DLD1 (cell line): Measurements from ENCODE around the gene ADNP.
"Not testable (repeated sequence)": the region's sequence is repeated elsewhere in the genome, so short reads cannot be mapped to it uniquely, and the experiment has no call there.

Source experiments
- in situ Hi-C: cut with HindIII; loops from 2 replicates; pipeline ENCODE4 v1.10.0; 2017; ENCODE audit warnings: low sequenced_read_pairs

Gene ADNP

DNA sequence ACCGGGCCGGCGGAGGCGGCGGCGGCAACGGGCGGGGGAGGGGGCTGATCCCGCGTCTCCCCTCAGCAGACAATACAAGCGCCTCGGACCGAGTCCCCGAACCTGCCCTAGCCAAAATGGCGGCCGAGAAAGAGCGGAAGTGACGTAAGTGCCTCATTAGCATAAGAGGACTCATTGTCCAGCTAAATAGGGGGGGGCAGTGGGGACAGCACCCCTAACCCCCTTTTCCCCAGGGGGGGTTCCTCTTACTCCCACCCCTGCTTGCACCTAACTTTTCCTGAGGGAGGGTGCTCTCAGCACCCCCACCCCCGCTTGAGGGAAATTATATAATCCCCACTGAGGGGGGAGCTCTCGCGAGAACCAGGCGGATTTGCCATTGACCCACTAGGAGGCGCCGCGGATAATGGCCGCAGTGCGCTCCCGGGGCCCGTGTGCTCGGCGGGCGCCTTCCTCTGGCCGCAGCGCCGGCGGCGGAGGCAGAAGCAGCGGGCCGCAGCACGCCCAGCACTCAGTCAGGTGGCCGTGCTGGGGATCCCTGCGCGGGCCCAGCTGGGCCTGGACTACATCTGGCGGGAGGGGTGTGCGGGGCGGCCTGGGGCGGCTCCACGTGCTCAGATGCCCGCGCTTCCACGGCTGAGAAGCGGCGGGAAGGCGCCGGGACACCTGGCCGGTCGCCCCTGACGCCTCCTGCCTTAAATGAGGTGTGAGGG, at the start of gene ADNP:
ADNP (minus strand) TSS at position 132 of the 710 bp plus-strand sequence. CDS start 27,441 bp downstream, outside the sequence.
- in situ Hi-C loops, result no loop called here

DNA sequence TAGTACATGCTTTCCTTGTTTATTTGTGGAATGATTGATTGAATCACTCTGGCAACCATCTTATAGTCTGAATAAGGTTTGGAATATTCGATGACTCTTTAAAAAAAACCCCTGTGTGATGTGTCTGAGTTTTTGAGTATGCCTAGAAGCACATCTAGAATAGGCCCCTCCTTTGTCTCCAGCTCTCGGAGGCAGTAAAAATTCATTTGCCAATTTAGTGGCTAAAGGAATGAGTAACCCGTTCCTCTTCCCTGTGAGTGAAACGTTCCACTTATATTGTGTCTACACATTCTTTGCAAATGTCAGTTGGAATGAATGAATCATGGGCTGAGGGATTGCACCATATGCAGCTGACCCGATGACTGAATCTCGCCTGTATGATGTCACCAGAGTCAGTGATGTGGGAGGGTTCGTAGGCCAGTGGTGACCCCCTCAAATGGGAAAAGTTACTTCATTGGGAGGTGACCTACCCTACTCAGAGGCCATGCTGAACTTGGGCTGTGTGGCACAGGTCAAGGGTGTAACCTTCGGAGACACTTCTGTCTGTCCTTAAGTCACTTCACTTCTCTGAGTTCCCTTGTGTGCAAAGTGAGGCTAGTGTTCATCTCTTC, 48.9 kb upstream of the ADNP start:
- in situ Hi-C loops, result no loop called here

DNA sequence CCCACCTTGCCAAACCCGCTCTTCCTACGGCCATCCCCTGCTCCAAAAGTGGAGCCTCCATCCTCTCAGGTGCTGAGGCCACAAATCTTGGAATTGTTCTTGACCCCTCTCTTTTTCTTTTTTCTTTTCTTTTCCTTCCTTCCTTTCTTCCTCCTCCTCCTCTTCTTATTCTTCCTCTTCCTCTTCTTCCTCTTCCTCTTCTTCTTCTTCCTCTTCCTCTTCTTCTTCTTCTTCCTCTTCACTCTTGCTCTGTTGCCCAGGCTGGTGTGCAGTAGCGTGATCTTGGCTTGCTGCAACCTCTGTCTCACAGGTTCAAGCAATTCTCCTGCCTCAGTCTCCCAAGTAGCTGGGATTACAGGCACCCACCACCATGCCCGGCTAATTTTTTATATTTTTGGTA, 47.3 kb upstream of the ADNP start:
- in situ Hi-C loops, result not testable (repeated sequence)

DNA sequence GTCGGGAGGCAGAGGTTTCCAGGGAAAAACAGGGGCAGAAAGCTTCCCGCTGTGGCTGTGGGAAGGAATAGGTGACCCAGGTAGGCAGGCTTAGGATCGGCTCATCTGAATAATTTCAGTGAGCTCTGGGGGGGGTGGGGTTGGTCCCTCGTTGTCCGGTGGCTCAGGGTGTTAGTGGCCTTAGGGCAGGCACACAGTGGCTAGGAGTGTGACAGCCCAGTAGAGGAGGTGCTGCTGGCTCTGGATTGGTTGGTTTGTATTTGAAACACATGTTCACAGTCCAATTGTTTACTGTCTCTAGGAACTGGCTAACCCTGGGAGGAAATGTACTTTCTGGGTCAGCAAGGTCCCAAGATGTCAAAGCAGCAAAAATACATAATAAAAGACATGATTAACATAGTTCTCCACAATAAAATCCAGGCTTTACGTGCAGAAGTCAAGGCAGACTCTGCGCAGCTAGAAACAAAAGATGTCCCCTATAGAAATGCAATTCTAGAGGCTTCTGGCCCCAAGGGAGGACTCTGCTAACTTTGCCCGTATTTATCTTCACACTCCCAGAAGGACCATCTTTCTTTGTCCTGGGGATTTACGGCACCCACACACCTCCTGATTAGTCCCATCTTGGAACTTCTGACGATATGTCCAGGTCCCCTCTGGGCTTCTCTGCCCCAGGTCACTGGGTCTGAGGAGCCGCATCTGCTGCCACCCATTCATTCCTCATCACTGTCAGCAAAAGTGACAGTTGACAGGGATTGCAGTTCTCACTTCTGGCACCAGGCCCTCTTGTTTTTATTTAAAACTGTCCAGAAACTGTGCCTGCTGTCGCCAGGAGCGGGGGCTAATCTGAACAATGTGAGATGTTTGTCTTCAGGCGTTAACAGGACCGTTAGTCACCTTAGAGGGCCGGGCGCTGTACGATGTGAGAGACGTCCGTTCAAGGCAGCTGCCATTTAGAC, 46.1 kb upstream of the ADNP start:
- in situ Hi-C loops, result no loop called here

DNA sequence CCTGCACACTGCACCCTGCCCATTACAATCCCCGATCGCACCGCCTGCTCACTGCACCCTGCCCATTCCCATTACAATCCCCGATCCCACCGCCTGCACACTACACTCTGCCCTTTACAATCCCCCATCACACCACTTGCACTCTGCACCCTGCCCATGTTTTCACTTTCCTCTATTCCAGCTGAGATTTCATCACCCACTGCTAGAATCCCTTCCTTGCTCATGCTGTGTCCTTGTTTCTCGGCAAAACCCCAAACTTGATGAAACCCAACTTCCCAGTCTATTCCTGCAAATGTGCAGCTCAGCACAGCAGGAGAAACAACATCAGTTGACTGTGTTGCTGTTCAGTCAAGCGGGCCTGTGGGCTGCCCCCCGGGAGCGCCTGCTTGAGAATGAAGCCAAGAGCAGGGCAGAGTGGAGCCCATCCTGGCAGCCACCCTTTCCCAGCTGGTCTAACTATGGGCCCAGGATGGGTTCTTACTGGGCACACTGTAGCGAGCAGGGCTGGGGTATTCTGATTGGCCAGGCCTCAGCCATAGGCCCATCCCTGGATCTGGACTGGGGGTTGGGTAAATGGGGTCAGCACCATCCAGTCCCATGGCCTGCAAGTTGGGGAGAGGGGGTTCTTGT, 44.6 kb upstream of the ADNP start:
- in situ Hi-C loops, result no loop called here

DNA sequence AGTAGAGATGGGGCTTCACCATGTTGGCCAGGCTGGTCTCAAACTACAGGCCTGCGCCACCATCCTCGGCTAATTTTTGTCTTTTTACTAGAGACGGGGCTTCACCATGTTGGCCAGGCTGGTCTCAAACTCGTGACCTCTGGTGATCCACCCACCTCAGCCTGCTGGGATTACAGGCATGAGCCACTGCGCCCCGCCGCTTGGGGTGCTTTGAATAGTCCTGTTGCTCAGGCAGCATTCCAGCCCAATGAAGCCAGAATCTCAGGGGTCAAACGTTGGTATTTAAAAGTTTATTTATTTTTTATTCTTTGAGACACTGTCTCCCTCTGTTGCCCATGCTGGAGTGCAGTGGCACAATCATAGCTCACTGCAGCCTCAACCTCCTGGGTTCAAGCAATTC, 38.7 kb upstream of the ADNP start:
- in situ Hi-C loops, result no loop called here

DNA sequence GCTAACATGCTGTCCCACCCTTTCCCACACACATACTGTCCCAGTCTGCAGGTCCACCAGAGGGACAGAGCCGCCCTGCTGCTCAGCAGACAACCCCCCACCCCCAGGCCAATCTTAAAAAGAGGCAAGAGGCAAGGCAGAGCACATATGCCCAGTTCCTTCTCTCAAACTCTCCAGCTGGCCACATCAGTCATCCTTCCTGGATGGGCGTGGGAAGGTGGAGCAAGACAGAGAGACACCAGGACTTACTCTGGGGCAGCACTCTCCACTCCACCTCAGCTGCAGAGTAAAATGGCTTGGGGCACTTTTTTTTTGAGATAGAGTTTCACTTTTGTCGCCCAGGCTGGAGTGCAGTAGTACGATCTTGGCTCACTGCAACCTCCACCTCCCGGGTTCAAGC, 38.2 kb upstream of the ADNP start:
- in situ Hi-C loops, result no loop called here

DNA sequence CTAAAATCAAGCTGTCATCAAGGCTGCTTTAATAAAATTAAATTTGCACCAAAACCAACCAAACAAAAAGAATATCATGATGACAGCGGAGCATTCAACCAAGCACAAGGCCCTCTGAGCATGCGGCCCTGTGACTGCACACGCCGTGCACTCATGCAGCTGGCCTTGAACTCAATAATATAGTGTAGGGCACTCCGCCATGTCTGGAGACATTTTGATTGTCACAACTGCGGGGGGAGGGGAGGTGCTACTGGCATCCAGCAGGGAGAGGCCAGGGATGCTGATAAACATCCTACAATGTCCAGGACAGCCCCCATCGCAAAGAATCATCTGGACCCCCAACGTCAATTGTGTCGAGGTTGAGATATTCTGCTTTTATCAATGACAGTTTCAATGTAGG, 37.1 kb upstream of the ADNP start:
- in situ Hi-C loops, result no loop called here

DNA sequence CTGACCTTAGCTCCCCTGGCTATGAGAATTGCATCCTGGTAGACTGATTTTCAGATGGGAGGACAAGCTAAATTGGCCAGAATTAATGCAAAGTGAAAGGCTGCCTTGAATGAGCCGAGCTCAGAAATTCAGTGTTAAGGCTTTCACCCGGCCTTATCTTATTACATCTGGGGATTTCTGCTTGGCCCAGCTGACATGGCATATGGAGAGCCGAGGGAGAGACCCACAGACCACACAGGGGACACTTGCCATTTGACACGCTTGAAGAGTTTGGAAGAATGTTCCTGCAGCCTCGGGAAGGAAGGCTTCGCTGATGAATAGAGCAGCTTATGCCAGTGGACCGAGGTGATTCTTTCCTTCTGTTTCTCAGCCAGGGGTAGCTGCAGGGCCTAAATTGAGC, 36.3 kb upstream of the ADNP start:
- in situ Hi-C loops, result no loop called here

DNA sequence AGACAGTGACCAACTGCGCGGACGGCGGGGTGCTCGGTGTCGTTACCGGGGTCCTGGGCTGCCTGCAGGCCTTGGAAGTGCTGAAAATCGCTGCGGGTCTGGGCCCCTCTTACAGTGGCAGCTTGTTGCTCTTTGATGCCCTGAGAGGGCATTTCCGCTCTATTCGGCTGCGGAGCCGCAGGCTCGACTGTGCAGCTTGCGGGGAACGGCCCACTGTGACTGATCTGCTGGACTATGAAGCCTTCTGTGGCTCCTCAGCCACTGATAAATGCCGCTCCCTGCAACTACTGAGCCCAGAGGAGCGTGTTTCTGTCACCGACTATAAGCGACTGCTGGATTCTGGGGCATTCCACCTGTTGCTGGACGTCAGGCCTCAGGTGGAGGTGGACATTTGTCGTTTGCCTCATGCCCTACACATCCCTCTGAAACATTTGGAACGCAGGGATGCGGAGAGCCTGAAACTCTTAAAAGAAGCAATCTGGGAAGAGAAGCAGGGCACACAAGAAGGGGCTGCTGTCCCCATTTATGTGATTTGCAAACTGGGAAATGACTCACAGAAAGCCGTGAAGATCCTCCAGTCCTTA, 28.4 kb upstream of the ADNP start:
- in situ Hi-C loops, result no loop called here

DNA sequence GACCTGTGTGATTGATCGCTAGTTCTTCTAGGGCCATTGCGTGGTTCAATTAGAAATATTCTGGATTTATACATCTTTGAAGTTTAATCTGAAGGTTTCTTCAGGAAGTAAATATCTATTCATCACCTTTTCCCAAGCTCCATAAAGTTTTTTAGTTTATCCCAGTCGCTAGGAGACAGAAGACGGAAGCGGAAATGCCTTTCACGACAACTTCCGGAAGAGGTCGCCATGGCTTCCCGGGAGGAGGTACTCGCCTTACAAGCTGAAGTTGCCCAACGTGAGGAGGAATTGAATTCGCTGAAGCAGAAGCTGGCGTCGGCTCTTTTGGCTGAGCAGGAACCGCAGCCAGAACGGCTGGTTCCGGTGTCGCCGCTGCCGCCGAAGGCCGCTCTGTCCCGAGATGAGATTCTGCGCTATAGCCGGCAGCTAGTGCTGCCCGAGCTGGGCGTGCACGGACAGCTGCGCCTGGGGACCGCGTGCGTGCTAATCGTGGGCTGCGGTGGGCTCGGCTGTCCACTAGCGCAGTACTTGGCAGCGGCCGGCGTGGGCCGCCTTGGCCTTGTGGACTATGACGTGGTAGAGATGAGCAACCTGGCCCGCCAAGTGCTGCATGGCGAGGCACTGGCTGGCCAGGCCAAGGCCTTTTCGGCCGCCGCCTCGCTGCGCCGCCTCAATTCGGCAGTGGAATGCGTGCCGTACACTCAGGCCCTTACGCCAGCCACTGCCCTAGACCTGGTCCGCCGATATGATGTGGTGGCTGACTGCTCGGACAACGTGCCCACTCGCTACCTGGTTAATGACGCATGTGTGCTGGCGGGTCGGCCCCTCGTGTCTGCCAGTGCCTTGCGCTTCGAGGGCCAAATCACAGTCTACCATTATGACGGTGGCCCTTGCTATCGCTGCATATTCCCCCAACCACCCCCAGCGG, 27.6 kb upstream of the ADNP start, which contains the start of gene MOCS3:
MOCS3 (plus strand) TSS at position 204 of the 928 bp plus-strand sequence; CDS start at position 229, 25 bp downstream.
- in situ Hi-C loops, result no loop called here

DNA sequence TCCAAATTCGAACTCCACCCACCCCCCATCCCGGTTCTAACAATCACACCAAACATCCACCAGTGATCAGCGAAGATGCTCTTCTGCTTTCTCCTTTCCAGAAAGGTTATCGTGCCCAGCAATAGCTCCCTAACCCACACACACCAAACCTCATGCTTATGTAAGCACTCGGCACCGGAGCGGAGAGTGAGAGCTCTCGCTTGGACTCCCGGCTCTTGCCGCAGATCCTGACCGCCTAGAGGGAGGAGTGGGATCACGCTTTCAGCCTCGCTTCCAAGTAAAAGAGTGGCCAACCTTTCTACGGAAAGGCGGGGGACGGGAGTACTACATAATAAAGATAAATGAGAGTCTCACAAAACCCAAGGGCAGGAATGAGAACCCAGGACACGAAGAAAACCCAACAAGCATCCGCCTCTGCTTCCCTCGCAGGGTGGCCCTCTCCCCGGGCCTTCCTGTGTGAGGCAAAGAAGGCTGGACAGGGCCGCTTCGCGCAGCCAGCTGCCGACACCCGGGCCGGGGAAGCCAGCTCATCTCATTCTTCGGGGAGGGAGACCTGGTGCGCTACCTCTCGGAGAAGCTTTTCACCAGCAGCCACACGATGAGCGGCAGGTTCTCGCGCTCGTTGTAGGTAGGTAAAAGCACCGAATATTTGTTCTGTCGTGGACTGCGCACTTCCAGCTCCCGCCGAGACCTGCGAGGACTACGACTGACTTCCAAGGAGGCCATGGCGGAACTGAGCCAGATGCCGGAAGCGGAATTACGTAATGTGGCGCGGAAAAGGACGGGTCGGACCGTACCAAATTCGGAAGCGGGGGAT, 26.8 kb upstream of the ADNP start, which contains the start of gene DPM1:
DPM1 (minus strand) TSS at position 735 of the 817 bp plus-strand sequence; CDS start at position 726, 9 bp downstream.
- in situ Hi-C loops, result no loop called here

DNA sequence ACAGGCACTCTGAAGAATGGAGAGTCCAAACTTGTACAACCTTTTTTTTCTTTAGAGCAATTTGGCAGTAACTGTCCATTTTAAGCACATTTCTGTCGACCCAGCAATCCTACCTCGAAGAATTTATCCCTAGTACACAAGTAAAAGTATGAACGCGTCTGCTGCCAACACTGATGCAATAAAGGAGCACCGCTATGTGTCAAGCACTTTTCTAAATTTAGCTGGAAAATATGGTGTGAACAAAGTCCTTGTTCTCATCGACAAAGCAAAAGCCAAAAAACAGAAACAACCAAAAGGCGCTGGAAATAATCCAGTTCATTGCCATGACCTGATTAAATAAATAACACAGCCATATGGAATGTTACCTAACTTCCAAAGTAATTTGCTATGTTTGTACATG, 26.0 kb upstream of the ADNP start:
- in situ Hi-C loops, result no loop called here

DNA sequence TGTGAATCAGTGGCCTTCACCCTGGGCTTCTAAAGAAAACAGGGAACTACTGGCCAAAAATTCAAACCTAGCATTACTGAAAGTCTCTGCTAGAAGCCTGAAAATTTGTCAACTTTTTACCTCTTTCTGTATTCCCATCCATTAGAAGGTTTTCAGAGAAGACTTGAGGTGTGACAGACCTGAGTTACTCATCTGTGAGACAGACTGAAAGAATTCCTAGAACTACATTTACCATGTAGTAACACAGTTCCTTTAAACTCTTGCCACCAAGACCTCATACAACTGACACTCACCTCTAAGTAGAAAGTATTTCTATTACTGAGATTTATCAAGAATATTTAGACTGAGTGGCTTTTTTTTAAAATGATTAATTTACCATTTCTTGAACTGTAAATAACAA, 22.6 kb upstream of the ADNP start:
- in situ Hi-C loops, result no loop called here

DNA sequence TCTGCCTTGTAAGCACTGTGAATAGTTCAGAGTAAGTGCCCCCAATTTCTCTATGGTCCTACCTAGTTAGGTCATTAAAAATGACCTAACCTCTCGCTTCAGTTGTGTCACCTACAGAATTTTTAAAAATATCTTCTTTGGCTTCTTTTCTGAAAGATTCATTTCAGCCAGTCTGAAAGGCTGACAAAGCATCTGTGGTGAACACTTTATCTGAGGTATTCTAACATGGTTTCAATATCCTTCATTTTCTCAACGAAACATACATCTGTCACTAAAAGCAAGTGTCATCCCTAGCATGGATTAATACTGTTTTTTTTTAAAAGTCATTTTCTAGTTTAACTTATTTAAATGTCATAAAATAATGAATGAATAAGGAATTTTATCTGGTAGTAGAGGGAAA, 22.0 kb upstream of the ADNP start:
- in situ Hi-C loops, result no loop called here

DNA sequence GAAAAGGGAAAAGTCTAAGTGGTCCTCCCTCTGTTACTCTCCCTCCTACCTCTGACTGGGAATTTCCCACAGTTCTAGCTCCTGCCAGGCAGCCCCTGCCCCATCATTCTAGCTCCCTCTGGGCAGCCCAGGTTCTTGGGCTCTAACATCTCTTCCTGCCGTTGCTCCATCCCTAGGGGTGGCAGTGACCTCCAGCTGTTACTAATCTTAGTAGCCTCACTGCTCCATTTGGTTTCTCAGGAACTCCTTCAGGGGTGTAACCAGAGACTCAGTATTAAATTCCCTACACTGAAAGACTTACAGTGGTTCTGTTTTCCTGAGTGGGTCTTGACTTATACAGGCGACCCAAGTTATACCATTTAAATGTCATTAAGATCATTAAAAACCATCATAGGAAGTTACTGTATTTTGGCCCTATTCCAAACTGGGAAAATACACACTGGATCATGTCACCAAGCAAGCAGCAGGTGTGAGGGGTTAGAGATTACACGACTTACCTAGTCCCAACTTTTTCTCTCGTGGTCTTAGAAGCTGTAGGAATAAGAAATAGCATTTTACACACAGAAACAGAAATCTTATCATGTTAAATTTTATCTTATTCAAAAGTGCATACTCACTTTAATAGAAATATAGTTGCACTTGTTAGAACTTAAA, 17.0 kb upstream of the ADNP start:
- in situ Hi-C loops, result no loop called here

DNA sequence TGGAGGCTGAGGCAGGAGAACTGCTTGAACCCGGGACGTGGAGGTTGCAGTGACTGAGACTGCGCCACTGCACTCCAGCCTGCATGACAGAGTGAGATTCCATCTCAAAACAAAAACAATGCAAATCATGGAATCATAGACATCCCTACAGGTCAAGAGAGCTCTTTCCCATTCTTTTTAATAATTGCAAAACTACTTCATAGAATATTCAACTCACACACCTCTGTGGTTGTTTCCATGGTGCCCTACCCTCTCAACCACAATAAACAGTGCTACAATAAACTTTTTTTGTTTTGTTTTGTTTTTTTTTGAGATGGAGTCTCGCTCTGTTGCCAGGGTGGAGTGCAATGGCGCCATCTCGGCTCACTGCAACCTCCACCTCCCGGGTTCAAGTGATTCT, 11.8 kb upstream of the ADNP start:
- in situ Hi-C loops, result no loop called here

DNA sequence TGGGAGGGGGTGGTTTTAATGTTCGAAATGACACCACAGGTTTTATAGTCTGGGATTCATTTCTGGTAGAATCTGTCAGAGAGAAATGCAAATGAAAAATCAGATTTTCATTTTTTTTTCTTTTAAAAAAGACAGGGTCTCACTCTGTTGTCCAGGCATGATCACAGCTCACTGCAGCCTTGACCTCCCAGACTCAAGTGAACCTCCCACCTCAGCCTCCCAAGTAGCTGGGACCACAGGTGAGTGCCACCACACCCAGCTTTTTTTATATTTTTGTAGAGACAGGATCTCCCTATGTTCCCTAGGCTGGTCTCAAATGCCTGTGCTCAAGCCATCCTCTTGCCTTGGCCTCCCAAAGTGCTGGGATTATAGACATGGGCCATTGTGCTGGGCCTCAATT, 2.4 kb upstream of the ADNP start:
- in situ Hi-C loops, result no loop called here
